Aortic smooth muscle cell (primary cell): ENCODE data around the gene ZNF785. TPM values are rescaled to one million over a fixed set of nuclear protein-coding genes. Genes with fewer than 3 reads are reported as not detected.

Experiments used
- total RNA-seq: library from RNA; depleted of rRNA; stranded (reverse); fragments of >200 nt; gene quantifications from 2 replicates; pipeline ENCODE4 v1.2.3, GENCODE V29; 2014

ZNF785 gene
- 5.9 and 7.2 TPM in 2 replicates for total RNA-seq

DNA sequence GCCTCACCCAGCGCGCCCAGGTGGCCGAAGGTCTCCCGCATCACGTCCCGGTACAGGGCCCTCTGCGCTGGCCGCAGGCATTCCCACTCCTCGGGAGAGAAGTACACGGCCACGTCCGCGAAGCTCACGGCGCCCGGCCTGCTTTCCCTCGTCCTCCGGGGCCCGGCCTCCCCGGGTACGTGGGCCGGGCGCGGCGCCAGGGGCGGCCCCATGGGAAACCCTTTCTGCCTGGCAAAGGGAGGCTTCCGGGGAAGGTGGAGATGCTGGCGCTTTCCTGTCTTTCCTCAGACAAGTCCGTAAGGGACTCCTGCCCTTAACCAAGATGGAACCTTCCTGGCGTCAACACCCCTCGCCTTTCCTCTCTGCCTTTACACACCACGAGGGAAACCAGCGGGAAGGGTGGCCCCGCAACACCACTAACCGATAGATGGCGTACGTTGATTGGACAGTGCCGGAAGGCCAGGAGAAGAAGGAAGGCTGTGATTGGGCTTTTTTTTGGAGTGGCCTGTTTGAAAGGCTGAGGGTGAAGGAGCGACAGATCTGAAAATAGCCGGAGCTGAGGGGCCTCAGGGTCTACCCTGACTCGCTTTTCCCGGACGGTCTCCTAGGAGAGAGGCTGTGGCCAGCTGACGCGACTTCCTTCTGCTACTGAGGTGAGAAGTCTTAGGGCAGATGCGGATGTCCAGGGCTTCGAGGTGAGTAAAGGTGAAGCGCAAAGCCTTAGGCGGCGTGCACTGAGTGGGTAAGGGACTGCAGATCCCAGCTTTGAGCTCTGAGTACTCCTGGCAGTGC lies at the start of gene ZNF785:
Gene ZNF785 (minus strand): TSS at position 298 of the 792 bp plus-strand sequence. CDS start 86 bp downstream, at position 212.

DNA sequence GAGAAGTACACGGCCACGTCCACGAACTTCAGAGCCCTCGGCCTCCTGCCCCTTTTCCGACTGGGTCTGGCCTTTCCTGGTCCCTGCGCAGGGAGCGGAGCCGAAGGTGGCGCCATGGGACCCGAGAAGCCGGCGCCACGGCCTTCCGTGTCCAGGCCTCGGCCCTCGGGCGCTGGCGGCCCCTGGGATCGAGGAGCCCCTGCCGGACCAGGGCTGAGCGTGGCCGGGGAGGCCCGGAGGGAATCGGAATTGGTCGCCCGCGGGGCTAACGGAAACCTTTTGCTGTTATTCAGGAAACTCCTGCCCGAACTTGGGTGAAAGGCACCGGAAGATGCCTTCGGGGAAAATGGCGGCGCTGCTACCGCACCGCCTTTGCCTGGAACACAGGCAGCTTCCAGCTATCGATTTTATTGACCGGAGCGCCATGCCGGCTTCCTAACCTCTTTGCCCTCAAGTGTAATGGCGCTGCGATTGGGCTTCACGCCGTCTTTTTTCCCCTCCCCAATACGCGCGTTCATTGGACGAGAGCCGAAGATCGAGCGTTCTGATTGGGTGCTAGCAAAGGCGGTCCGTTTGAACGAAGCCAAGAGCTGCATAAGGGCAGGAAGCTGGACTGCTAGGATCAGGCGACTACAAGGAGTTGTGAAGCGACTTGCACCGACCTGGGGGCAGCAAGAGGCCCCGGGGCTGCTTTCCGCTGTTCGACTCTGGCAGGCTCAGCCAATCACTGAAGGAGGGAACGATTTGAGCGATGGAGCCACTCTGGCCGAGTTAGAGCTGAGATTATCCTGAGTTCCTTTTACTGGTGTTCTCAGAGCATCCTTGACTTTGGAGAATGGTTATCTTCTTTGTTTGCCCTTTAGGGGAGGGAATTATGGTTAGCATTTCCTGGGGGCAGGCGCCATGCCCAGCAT lies 24.7 kb upstream of the ZNF785 start, which contains the start of gene ZNF689:
Gene ZNF689 (minus strand): TSS at position 464 of the 914 bp plus-strand sequence. CDS start 348 bp downstream, at position 116.

DNA sequence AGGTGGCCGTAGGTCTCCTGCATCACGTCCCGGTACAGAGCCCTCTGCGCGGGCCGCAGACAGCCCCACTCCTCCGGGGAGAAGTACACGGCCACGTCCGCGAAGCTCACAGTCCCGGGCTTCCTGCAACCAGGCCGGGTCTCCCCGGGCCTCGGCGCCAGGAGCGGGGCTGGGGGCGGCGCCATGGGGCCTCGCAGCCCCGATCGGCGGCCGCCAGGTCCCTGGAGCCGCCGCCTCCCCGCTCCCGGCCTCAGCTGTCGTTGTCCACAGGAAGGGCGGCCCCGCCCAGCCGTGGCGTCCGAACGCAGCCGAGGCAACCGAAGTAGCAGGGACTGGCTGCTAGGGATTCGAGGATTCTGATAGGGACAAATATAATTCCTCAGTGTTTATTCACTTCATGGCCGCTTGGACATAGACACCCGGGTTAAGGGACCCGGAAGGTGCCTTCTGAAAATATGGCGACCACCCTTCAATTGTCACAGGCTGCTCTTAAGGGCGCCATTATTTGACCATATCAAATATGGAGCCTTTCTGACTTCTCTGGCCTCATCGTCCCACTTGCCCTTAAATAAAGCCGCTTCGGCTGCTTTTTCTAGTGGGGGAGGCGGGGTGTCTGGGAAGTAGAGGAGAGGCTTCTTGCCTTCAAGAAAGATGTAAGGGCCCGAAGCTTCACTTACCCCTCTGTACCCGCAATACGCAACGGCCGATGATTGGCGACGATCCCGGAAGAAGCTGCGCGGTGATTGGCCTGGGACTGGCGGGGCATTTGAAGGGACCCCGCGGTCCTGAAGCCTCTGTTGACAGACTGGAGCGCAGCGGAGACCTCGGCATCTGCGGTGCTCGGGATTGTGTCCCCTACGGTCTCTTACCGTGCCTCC lies 13.8 kb downstream of the ZNF785 start, which contains the start of gene ZNF688:
Gene ZNF688 (minus strand): TSS at position 270 of the 878 bp plus-strand sequence. CDS start 85 bp downstream, at position 185.

DNA sequence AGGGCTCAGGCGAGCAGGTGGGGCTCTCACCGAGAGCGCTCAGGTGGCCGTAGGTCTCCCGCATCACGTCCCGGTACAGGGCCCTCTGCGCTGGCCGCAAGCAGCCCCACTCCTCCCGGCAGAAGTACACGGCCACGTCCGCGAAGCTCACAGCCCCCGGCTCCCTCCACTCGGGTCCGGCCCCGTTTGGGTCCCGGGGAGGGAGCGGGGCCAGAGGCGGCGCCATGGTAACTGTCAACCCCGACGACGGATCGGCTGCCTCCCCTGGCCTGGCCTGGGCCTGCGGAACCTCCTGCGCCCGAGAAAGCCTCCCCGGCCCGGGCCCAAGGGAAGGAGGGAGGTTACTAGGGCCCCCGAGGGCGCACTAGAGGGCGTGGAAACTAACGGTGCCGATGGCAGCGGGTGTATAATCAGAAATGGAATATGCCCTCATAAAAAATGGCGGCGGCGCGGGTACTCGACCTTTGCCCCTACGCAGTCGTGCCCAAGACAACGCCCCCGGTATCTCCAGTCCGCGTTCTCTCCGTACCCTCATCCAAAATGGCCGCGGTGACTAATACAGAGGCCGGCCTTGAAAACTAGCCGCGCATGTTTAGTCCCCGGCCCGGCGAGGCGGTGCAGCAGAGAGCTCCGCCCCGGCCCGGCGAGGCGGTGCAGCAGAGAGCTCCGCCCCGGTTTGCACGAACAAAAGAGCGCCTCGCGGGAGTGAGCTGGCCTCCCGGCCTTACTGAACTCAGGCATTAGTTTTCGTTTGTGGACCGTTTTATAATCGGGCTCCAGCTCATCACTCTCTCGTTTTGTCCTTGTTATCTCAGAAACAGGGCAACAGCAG lies 27.3 kb downstream of the ZNF785 start, which contains the start of gene ZNF764:
Gene ZNF764 (minus strand): TSS at position 418 of the 832 bp plus-strand sequence. CDS start 192 bp downstream, at position 226.

DNA sequence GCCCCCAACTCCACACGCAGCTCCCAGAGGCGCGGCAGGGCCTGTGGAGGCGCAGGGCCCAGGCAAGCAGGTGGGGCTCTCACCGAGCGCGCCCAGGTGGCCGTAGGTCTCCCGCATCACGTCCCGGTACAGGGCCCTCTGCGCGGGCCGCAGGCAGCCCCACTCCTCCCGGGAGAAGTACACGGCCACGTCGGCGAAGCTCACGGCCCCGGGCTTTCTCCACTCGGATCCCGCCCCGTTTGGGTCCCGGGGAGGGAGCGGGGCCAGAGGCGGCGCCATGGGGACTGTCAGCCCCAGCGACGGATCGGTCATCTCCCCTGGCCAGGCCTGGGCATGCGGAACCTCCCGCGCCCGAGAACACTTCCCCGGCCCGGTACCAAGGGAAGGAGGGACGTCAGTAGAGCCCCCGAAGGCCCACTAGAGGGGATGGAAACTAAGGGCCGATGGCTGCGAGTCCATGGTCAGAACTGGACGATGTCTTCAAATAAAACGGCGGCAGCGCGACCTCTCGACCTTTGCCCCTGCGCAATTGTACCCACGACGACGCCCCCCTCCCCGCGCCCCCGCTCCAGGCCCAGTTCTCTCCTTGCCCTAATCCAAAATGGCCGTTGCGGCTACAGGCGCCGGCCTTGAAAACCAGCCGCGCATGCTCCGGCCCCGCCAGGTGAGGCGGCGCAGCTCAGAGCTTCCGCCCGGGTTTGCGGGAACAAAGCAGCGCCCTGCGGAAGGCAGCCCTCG lies 51.0 kb downstream of the ZNF785 start, which contains the start of gene ZNF747:
Gene ZNF747 (minus strand): TSS at position 491 of the 738 bp plus-strand sequence. CDS start 179 bp downstream, at position 312.

Other genes starting within 250 kb of the ZNF785 start
- 32.9 and 33.9 TPM in 2 replicates for gene CD2BP2, start 230.4 kb downstream of the ZNF785 start, total RNA-seq
- gene TBC1D10B, start 215.2 kb downstream of the ZNF785 start, total RNA-seq: 28.2 and 30.0 TPM in 2 replicates
- gene MYL11, start 210.9 kb downstream of the ZNF785 start, total RNA-seq: 0.12 TPM in 1 of 2 replicates, not detected in the other
- 0.06 and 0.13 TPM in 2 replicates for gene SEPTIN1, start 203.1 kb downstream of the ZNF785 start, total RNA-seq
- 5.5 and 5.8 TPM in 2 replicates for gene ZNF48, start 190.3 kb downstream of the ZNF785 start, total RNA-seq
- 5.8 and 10.0 TPM in 2 replicates for gene ZNF771, start 178.1 kb downstream of the ZNF785 start, total RNA-seq
- 11.5 and 19.7 TPM in 2 replicates for gene DCTPP1, start 155.7 kb downstream of the ZNF785 start, total RNA-seq
- gene SEPHS2, start 139.8 kb downstream of the ZNF785 start, total RNA-seq: 9.4 and 11.2 TPM in 2 replicates
- gene ITGAL, start 113.0 kb downstream of the ZNF785 start, total RNA-seq: under 0.01 TPM in 2 replicates
- 11.9 and 12.0 TPM in 2 replicates for gene ZNF768, start 59.1 kb downstream of the ZNF785 start, total RNA-seq
- gene ZNF747, start 50.8 kb downstream of the ZNF785 start, total RNA-seq: 8.0 and 9.1 TPM in 2 replicates
- gene ZNF764, start 27.3 kb downstream of the ZNF785 start, total RNA-seq: 2.8 and 3.0 TPM in 2 replicates
- 10.4 and 17.3 TPM in 2 replicates for gene ZNF688, start 14.0 kb downstream of the ZNF785 start, total RNA-seq
- gene ZNF689, start 24.7 kb upstream of the ZNF785 start, total RNA-seq: 4.0 and 4.2 TPM in 2 replicates
- 6.2 and 6.8 TPM in 2 replicates for gene PRR14, start 65.3 kb upstream of the ZNF785 start, total RNA-seq
- 18.0 and 19.3 TPM in 2 replicates for gene FBRS, start 72.7 kb upstream of the ZNF785 start, total RNA-seq
- gene SRCAP, start 113.5 kb upstream of the ZNF785 start, total RNA-seq: 20.9 and 24.3 TPM in 2 replicates
- gene PHKG2, start 162.7 kb upstream of the ZNF785 start, total RNA-seq: 14.5 and 16.9 TPM in 2 replicates
- 2.7 and 2.9 TPM in 2 replicates for gene CFAP119, start 176.4 kb upstream of the ZNF785 start, total RNA-seq
- 62.4 and 68.3 TPM in 2 replicates for gene RNF40, start 176.6 kb upstream of the ZNF785 start, total RNA-seq
- 8.6 and 8.7 TPM in 2 replicates for gene ZNF629, start 201.5 kb upstream of the ZNF785 start, total RNA-seq